GM12878 (cell line): ENCODE measurements around the gene ATP2C1.

Experiments used
- CBX5 ChIP-seq: sonication (generic); IDR thresholded peaks from 2 replicates; pipeline ENCODE4 v1.6.1; 2016; ENCODE audit warnings: low read depth, moderate library complexity, mild to moderate bottlenecking, inconsistent platforms
- ESRRA ChIP-seq: IDR thresholded peaks from 2 replicates; pipeline ENCODE4 v1.6.1; 2012; ENCODE audit warnings: mild to moderate bottlenecking, low read length, improper control_type of control experiment
- NRF1 ChIP-seq: conservative IDR thresholded peaks from 2 replicates; pipeline ENCODE4 v1.6.1; 2011; ENCODE audit warnings: mild to moderate bottlenecking, low read depth, low read length, improper control_type of control experiment
- POLR2A ChIP-seq: IDR thresholded peaks from 2 replicates; pipeline ENCODE4 v1.6.1; 2011; ENCODE audit warnings: low read depth, mild to moderate bottlenecking, low read length
- ZNF622 ChIP-seq: fragments of 450-650 bp; IDR thresholded peaks from 2 replicates; pipeline ENCODE4 v1.6.1; 2017; ENCODE audit warnings: mild to moderate bottlenecking, inconsistent platforms

GRCh38 chr3:131053043-131053859, 159.4 kb downstream of the ATP2C1 start:
- TF ChIP-seq ESRRA = no peak
- no peak for TF ChIP-seq ZNF622
- TF ChIP-seq CBX5 = no peak
- no peak for TF ChIP-seq POLR2A
- no peak for TF ChIP-seq NRF1
